ENCODE results near the gene ABO. TPM values are rescaled to one million over a fixed set of nuclear protein-coding genes. Genes with fewer than 3 reads are reported as not detected.

The ABO gene
- total and polyA plus RNA-seq, 9 of the 15 experiments (the other 6 are each of a cell fraction or from before 2014, with no cell fraction given) = 5.0 to 21.9 (median 11.9) TPM

DNA sequence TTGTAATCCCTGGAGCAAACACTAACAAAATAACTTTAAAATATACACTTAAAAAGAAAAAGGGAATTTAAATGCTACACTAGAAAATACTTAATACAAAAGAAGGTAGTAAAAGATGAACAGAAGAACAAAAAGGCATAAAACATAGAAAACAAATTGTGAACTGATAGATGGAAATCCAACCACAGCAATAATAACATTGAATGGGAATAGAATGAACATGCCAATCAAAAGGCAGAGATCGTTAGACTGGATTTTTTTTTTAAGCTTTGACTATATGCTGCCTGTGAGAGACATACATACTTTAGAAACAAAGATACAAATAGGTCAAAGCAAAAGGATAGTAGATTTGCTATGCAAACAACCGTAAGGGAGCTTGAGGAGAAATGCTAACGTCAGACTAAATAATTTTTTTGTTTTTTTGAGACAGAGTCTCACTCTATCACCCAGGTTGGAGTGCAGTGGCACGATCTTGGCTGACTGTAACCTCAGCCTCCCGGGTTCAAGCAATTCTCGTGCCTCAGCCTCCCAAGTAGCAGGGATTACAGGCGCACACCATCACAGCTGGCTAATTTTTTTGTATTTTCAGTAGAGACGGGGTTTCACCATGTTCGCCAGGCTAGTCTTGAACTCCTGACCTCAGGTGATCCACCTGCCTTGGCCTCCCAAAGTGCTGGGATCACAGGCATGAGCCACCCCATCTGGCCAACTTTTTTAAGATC lies 6.5 kb downstream of the ABO start (continued):
- TF ChIP-seq MTA1 (IDR thresholded peaks at IDR 0.05; ENCODE audit: borderline replicate concordance) = no peak
- TF ChIP-seq, protein P1, sequence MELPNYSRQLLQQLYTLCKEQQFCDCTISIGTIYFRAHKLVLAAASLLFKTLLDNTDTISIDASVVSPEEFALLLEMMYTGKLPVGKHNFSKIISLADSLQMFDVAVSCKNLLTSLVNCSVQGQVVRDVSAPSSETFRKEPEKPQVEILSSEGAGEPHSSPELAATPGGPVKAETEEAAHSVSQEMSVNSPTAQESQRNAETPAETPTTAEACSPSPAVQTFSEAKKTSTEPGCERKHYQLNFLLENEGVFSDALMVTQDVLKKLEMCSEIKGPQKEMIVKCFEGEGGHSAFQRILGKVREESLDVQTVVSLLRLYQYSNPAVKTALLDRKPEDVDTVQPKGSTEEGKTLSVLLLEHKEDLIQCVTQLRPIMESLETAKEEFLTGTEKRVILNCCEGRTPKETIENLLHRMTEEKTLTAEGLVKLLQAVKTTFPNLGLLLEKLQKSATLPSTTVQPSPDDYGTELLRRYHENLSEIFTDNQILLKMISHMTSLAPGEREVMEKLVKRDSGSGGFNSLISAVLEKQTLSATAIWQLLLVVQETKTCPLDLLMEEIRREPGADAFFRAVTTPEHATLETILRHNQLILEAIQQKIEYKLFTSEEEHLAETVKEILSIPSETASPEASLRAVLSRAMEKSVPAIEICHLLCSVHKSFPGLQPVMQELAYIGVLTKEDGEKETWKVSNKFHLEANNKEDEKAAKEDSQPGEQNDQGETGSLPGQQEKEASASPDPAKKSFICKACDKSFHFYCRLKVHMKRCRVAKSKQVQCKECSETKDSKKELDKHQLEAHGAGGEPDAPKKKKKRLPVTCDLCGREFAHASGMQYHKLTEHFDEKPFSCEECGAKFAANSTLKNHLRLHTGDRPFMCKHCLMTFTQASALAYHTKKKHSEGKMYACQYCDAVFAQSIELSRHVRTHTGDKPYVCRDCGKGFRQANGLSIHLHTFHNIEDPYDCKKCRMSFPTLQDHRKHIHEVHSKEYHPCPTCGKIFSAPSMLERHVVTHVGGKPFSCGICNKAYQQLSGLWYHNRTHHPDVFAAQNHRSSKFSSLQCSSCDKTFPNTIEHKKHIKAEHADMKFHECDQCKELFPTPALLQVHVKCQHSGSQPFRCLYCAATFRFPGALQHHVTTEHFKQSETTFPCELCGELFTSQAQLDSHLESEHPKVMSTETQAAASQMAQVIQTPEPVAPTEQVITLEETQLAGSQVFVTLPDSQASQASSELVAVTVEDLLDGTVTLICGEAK (IDR thresholded peaks at IDR 0.05) = 0 out of 2 replicates have a peak, but pooled peaks have one; percentile 53
- TF ChIP-seq, protein P1 (CRISPR knock-in tag; IDR thresholded peaks at IDR 0.05) = no peak
- no peak for TF ChIP-seq MTF1 (CRISPR knock-in tag; IDR thresholded peaks at IDR 0.05; ENCODE audit: borderline replicate concordance)
- TF ChIP-seq TAL1 (IDR thresholded peaks at IDR 0.05) = no peak
- no peak for TF ChIP-seq CTBP1 (IDR thresholded peaks at IDR 0.05; ENCODE audit: borderline replicate concordance)
- TF ChIP-seq, protein P2, sequence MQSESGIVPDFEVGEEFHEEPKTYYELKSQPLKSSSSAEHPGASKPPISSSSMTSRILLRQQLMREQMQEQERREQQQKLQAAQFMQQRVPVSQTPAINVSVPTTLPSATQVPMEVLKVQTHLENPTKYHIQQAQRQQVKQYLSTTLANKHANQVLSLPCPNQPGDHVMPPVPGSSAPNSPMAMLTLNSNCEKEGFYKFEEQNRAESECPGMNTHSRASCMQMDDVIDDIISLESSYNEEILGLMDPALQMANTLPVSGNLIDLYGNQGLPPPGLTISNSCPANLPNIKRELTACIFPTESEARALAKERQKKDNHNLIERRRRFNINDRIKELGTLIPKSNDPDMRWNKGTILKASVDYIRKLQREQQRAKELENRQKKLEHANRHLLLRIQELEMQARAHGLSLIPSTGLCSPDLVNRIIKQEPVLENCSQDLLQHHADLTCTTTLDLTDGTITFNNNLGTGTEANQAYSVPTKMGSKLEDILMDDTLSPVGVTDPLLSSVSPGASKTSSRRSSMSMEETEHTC (IDR thresholded peaks at IDR 0.05) = no peak
- TF ChIP-seq, protein P3, sequence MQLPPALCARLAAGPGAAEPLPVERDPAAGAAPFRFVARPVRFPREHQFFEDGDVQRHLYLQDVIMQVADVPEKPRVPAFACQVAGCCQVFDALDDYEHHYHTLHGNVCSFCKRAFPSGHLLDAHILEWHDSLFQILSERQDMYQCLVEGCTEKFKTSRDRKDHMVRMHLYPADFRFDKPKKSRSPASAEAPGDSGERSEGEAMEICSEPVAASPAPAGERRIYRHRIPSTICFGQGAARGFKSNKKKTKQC (CRISPR knock-in tag; IDR thresholded peaks at IDR 0.05) = no peak
- TF ChIP-seq, protein P4, sequence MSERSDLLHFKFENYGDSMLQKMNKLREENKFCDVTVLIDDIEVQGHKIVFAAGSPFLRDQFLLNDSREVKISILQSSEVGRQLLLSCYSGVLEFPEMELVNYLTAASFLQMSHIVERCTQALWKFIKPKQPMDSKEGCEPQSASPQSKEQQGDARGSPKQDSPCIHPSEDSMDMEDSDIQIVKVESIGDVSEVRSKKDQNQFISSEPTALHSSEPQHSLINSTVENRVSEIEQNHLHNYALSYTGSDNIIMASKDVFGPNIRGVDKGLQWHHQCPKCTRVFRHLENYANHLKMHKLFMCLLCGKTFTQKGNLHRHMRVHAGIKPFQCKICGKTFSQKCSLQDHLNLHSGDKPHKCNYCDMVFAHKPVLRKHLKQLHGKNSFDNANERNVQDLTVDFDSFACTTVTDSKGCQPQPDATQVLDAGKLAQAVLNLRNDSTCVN (CRISPR knock-in tag; IDR thresholded peaks at IDR 0.05) = no peak
- TF ChIP-seq, protein P5, sequence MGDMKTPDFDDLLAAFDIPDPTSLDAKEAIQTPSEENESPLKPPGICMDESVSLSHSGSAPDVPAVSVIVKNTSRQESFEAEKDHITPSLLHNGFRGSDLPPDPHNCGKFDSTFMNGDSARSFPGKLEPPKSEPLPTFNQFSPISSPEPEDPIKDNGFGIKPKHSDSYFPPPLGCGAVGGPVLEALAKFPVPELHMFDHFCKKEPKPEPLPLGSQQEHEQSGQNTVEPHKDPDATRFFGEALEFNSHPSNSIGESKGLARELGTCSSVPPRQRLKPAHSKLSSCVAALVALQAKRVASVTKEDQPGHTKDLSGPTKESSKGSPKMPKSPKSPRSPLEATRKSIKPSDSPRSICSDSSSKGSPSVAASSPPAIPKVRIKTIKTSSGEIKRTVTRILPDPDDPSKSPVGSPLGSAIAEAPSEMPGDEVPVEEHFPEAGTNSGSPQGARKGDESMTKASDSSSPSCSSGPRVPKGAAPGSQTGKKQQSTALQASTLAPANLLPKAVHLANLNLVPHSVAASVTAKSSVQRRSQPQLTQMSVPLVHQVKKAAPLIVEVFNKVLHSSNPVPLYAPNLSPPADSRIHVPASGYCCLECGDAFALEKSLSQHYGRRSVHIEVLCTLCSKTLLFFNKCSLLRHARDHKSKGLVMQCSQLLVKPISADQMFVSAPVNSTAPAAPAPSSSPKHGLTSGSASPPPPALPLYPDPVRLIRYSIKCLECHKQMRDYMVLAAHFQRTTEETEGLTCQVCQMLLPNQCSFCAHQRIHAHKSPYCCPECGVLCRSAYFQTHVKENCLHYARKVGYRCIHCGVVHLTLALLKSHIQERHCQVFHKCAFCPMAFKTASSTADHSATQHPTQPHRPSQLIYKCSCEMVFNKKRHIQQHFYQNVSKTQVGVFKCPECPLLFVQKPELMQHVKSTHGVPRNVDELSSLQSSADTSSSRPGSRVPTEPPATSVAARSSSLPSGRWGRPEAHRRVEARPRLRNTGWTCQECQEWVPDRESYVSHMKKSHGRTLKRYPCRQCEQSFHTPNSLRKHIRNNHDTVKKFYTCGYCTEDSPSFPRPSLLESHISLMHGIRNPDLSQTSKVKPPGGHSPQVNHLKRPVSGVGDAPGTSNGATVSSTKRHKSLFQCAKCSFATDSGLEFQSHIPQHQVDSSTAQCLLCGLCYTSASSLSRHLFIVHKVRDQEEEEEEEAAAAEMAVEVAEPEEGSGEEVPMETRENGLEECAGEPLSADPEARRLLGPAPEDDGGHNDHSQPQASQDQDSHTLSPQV (IDR thresholded peaks at IDR 0.05) = peak; percentile 71; the same call in 1 of the 2 replicates

Data from K562 (cell line).